ENCODE measurements around the gene TH. TPM values are rescaled to one million over a fixed set of nuclear protein-coding genes. Genes with fewer than 3 reads are reported as not detected.

Gene TH
- total and polyA plus RNA-seq, 2 donors from 2014 or later, result not detected

DNA sequence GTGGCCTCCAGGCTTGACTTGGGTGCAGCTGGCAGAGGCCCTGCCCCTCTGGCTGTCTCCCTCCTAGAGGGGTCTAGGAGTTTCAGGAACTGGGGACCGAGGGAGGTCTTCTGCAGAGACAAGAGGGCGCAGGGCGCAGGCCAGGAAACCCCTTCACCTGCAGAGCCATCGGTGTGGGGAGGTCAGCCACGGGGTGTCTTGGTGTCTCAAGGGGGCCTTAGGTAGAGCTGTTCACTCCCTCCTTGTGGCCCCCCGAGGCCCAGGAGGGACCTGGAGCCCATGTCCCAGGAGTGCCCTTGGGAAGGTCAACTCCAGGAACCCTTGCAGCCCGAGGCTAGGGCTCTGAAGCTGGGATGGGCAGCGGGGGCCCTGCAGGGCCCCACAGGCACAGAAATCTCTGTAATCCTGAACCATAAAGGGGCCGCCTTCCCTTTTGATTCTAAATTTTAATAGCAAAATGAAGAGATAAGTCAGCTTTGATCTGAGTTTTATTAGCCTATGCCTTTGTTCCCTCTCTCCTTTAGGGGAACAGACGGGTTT lies 31.4 kb upstream of the TH start:
- Histone ChIP-seq H3K9me3 (ENCODE audit: control insufficient read depth in 2 of 3, insufficient read depth in 1 of 3, low read length in 3 of 3) (no peaks in the 10 kb centered on the region), H3K4me3 (ENCODE audit: low read length in 3 of 3) (no peak overlapping the region), H3K36me3 (ENCODE audit: control insufficient read depth in 2 of 3, insufficient read depth in 3 of 3, low read length in 3 of 3) (no peaks in the 10 kb centered on the region), H3K27ac (ENCODE audit: low read depth in 2 of 2, low read length in 2 of 2) (no peak overlapping the region), H3K9ac (ENCODE audit: low read length in 3 of 3) (no peak overlapping the region), H3K27me3 (ENCODE audit: control insufficient read depth, insufficient read depth, low read length) (no peaks in the 10 kb centered on the region), H3K4me1 (ENCODE audit: control insufficient read depth in 2 of 3, insufficient read depth in 2 of 3, low read depth in 1 of 3, low read length in 3 of 3) (peaks cover 0 to 7% (median 3%) of the 10 kb centered on the region in 3 donors)
- DNase-seq (peak in 1 of 5 donors; percentile 70), FAIRE-seq (no peak)
- intact Hi-C loops (cut with DNase I), result no loop called here
- TF ChIP-seq, protein P1, sequence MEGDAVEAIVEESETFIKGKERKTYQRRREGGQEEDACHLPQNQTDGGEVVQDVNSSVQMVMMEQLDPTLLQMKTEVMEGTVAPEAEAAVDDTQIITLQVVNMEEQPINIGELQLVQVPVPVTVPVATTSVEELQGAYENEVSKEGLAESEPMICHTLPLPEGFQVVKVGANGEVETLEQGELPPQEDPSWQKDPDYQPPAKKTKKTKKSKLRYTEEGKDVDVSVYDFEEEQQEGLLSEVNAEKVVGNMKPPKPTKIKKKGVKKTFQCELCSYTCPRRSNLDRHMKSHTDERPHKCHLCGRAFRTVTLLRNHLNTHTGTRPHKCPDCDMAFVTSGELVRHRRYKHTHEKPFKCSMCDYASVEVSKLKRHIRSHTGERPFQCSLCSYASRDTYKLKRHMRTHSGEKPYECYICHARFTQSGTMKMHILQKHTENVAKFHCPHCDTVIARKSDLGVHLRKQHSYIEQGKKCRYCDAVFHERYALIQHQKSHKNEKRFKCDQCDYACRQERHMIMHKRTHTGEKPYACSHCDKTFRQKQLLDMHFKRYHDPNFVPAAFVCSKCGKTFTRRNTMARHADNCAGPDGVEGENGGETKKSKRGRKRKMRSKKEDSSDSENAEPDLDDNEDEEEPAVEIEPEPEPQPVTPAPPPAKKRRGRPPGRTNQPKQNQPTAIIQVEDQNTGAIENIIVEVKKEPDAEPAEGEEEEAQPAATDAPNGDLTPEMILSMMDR (IDR thresholded peaks at IDR 0.05; ENCODE audit: borderline replicate concordance, extremely low read depth, insufficient read depth), result no peak

DNA sequence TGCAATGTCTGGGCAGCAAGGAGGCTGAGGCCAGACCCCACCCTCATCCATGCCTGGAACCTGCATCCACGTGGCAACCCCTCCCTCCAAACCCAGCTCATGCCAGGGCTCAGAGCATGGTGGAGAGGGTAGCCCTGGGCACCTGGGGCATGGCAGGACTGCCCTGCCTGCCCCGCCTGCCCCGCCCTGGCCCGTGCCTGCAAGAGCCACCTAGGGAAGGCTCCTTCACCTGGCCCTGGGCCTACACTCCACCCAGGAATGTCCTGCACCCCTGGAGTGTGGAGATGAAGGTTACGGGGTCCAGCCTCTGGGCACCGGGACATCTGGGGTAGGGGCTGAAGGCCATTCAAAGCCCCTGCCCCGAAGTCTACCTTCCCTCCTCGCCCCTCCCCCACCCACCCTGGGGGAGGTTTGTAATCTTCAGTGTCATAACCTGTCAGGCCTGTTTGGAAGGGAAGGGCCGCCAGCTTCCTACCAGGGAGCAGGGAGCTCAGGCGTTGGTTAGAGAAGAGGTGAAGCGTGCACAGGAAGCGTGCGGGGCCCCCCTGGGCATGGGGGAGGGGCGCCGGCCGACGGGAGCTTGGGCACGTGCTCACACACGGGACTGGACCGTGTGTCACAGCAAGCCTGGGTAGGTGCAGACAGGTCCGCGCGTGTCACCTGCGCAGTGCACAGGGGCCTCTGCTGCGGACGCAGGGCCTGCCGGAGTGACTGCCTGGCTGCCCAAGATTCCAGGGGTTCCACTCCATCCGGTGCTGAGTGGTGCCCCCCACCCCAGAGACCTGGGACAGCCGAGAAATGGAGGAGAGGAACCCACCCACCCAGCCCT lies 30.7 kb upstream of the TH start:
- H3K36me3 ChIP-seq (ENCODE audit: control insufficient read depth in 2 of 3, insufficient read depth in 3 of 3, low read length in 3 of 3), result no peaks in the 10 kb centered on the region
- H3K9ac ChIP-seq (ENCODE audit: low read length in 3 of 3), result no peak overlapping the region
- peak overlapping the region; percentile 57 to 69 for H3K27ac ChIP-seq (ENCODE audit: low read depth in 2 of 2, low read length in 2 of 2)
- intact Hi-C loops (cut with DNase I), result no loop called here
- no peaks in the 10 kb centered on the region for H3K9me3 ChIP-seq (ENCODE audit: control insufficient read depth in 2 of 3, insufficient read depth in 1 of 3, low read length in 3 of 3)
- TF ChIP-seq, protein P1 (IDR thresholded peaks at IDR 0.05; ENCODE audit: borderline replicate concordance, extremely low read depth, insufficient read depth), result no peak
- H3K4me3 ChIP-seq (ENCODE audit: low read length in 3 of 3), result no peak overlapping the region
- peak; percentile 89 to 97 (median 92) for DNase-seq
- H3K4me1 ChIP-seq (ENCODE audit: control insufficient read depth in 2 of 3, insufficient read depth in 2 of 3, low read depth in 1 of 3, low read length in 3 of 3), result peaks cover 0 to 4% (median 3%) of the 10 kb centered on the region in 3 donors
- H3K27me3 ChIP-seq (ENCODE audit: control insufficient read depth, insufficient read depth, low read length), result no peaks in the 10 kb centered on the region
- FAIRE-seq, result no peak

GRCh38 chr11:2201542-2201941 lies 29.9 kb upstream of the TH start:
- DNase-seq (no peak), FAIRE-seq (no peak)
- intact Hi-C loops (cut with DNase I), result no loop called here

More at GRCh38 chr11:2201542-2201941, 29.9 kb upstream of the TH start:
- Histone ChIP-seq H3K27me3 (ENCODE audit: control insufficient read depth, insufficient read depth, low read length) (no peaks in the 10 kb centered on the region), H3K36me3 (ENCODE audit: control insufficient read depth in 2 of 3, insufficient read depth in 3 of 3, low read length in 3 of 3) (no peaks in the 10 kb centered on the region), H3K27ac (ENCODE audit: low read depth in 2 of 2, low read length in 2 of 2) (peak overlapping the region in 1 of 2 donors; percentile 57), H3K4me1 (ENCODE audit: control insufficient read depth in 2 of 3, insufficient read depth in 2 of 3, low read depth in 1 of 3, low read length in 3 of 3) (peaks cover 0 to 4% (median 3%) of the 10 kb centered on the region in 3 donors), H3K9me3 (ENCODE audit: control insufficient read depth in 2 of 3, insufficient read depth in 1 of 3, low read length in 3 of 3) (no peaks in the 10 kb centered on the region), H3K4me3 (ENCODE audit: low read length in 3 of 3) (no peak overlapping the region), H3K9ac (ENCODE audit: low read length in 3 of 3) (no peak overlapping the region)
- TF ChIP-seq, protein P1 (IDR thresholded peaks at IDR 0.05; ENCODE audit: borderline replicate concordance, extremely low read depth, insufficient read depth), result no peak
